Caco-2 (cell line): ENCODE results near the gene LYPD6. TPM values are rescaled to one million over a fixed set of nuclear protein-coding genes. Genes with fewer than 3 reads are reported as not detected.

ENCODE experiments used
- BruUV-seq: library from RNA; stranded (reverse); fragments of 400-500 nt; replicated peaks from 2 replicates; lab custom pipeline; 2021; lab: Mats Ljungman, UMichigan
- CTCF ChIA-PET: fragments of 300-600 bp; sonication (Branson Sonifier 250); formaldehyde crosslinking; loops from one replicate; lab custom pipeline; 2022; ENCODE audit warnings: antibody characterized with exemption; lab: Charles Lee
- POLR2A ChIA-PET: fragments of 300-600 bp; sonication (Branson Sonifier 250); formaldehyde crosslinking; loops from one replicate; lab custom pipeline; 2022; ENCODE audit warnings: antibody characterized with exemption; lab: Charles Lee
- DNase-seq, 2 experiments: peaks; one replicate each; pipeline versions ENCODE4 v3.0.0 to v3.0.0-alpha.2; 2020 to 2022
- H3K27me3 ChIP-seq: replicated peaks from 2 replicates; pipeline ENCODE4 v1.6.0; 2011; ENCODE audit warnings: low read length; ENCODE audit not compliant: control insufficient read depth, insufficient read depth
- H3K36me3 ChIP-seq: 2 replicates; pipeline ENCODE4 v1.5.1; 2011; ENCODE audit warnings: low read length; ENCODE audit not compliant: control insufficient read depth, insufficient read depth
- H3K4me1 ChIP-seq: fragments of 250-450 bp; sonication (Bioruptor Pico); 2 replicates; pipeline ENCODE4 v1.5.1; 2020; ENCODE audit warnings: mild to moderate bottlenecking
- H3K4me3 ChIP-seq: 2 replicates; pipeline ENCODE4 v1.5.1; 2011; ENCODE audit warnings: low read depth, mild to moderate bottlenecking, control low read depth, low read length
- H3K9me3 ChIP-seq: fragments of 250-450 bp; sonication (Bioruptor Pico); 2 replicates; pipeline ENCODE4 v1.5.1; 2020; ENCODE audit warnings: mild to moderate bottlenecking, moderate library complexity
- H3K27ac Mint-ChIP-seq: one replicate; pipeline ENCODE4 v1.8.0; 2022; ENCODE audit warnings: mixed read lengths; ENCODE audit not compliant: unreplicated experiment
- H3K27me3 Mint-ChIP-seq: one replicate; pipeline ENCODE4 v1.8.0; 2022; ENCODE audit warnings: mixed read lengths; ENCODE audit not compliant: insufficient read depth, unreplicated experiment
- H3K36me3 Mint-ChIP-seq: one replicate; pipeline ENCODE4 v1.8.0; 2022; ENCODE audit warnings: mild to moderate bottlenecking, mixed read lengths; ENCODE audit not compliant: insufficient read depth, unreplicated experiment
- H3K4me1 Mint-ChIP-seq: one replicate; pipeline ENCODE4 v1.8.0; 2022; ENCODE audit warnings: low read depth, mixed read lengths; ENCODE audit not compliant: unreplicated experiment
- H3K4me3 Mint-ChIP-seq: one replicate; pipeline ENCODE4 v1.8.0; 2022; ENCODE audit warnings: mild to moderate bottlenecking, moderate library complexity, mixed read lengths; ENCODE audit not compliant: unreplicated experiment
- H3K9me3 Mint-ChIP-seq: one replicate; pipeline ENCODE4 v1.8.0; 2022; ENCODE audit warnings: mixed read lengths; ENCODE audit not compliant: unreplicated experiment
- CTCF ChIP-seq, 2 experiments: fragments of 200-600 bp in 1 of 2; IDR thresholded peaks; 1 replicate in 1 of 2; 2 replicates in 1 of 2; pipeline versions ENCODE4 v1.5.1 to v1.8.0; 2011 to 2022; ENCODE audit warnings: antibody characterized with exemption in 1 of 2, control low read depth in 1 of 2, inconsistent platforms in 1 of 2, low read depth in 1 of 2, low read length in 1 of 2, mild to moderate bottlenecking in 1 of 2, moderate library complexity in 1 of 2; ENCODE audit not compliant: insufficient read depth in 1 of 2, severe bottlenecking in 1 of 2, unreplicated experiment in 1 of 2
- intact Hi-C: fragments of 100-400 bp; cut with micrococcal nuclease; formaldehyde crosslinking; loops from one replicate; pipeline ENCODE4 v1.10.0; 2022; ENCODE audit not compliant: unreplicated experiment
- total RNA-seq: library from RNA; stranded (reverse); gene quantifications from 2 replicates; pipeline ENCODE4 v1.2.3, GENCODE V29; 2022

Gene LYPD6
- total RNA-seq, 1 experiment from 2014 or later: 9.0 TPM

GRCh38 chr2:149507974-149508373 is 177.6 kb downstream of the LYPD6 start:
- Mint-ChIP-seq H3K27me3 (no peaks in the 10 kb centered on the region), H3K27ac (no peak overlapping the region), H3K4me1 (peaks cover 12% of the 10 kb centered on the region), H3K4me3 (no peak overlapping the region), H3K36me3 (no peaks in the 10 kb centered on the region), H3K9me3 (no peaks in the 10 kb centered on the region)
- Histone ChIP-seq H3K4me3 (no peak overlapping the region), H3K27me3 (no peaks in the 10 kb centered on the region), H3K36me3 (no peaks in the 10 kb centered on the region), H3K9me3 (no peaks in the 10 kb centered on the region), H3K4me1 (peaks cover 5% of the 10 kb centered on the region; the same call in 1 of the 2 replicates)
- ChIA-PET CTCF (interaction anchor here (0.6 kb wide), 1 partner anchor 53 kb away, joined by 3 read pairs; no protein-coding TSS in a partner anchor), POLR2A (no interaction called here)
- no peak for TF ChIP-seq CTCF (IDR thresholded peaks at IDR 0.05; ENCODE audit: insufficient read depth in 1 of 2, low read depth in 1 of 2, low read length in 1 of 2, severe bottlenecking in 1 of 2, unreplicated experiment in 1 of 2)
- DNase-seq: no peak
- no TSS peak for BruUV-seq
- intact Hi-C loops: loop anchor here (2.0 kb wide), 1 partner anchor 41 kb away; no protein-coding TSS in a partner anchor

DNA sequence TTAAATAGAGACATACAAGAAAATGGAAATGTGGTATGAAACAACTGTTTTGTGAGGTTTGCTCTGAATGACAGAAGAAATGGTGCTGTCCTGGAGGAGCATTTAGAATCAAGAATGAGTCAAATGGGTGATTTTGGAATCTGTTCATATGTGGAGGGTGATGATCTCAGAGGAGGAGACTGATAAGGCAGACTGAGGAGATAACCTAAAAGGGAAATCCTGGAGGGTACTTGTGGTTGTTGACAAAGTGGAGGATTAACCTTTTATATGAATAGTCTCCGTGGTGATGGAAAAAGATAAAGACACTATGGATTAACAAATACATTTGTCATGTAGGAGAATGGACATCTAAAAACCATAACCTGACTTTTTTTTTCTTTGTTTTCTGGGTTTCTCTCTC is 183.1 kb downstream of the LYPD6 start:
- intact Hi-C loops: no loop called here
- no peaks in the 10 kb centered on the region for H3K27me3 Mint-ChIP-seq
- H3K4me3 Mint-ChIP-seq: no peak overlapping the region
- H3K27ac Mint-ChIP-seq: no peak overlapping the region
- BruUV-seq: no TSS peak
- H3K36me3 Mint-ChIP-seq: no peaks in the 10 kb centered on the region
- no peak for TF ChIP-seq CTCF (IDR thresholded peaks at IDR 0.05; ENCODE audit: insufficient read depth in 1 of 2, low read depth in 1 of 2, low read length in 1 of 2, severe bottlenecking in 1 of 2, unreplicated experiment in 1 of 2)
- H3K9me3 ChIP-seq: 0 out of 2 replicates have a peak, but pooled peaks cover 4% of the 10 kb centered on the region
- CTCF ChIA-PET: no interaction called here
- POLR2A ChIA-PET: no interaction called here
- H3K9me3 Mint-ChIP-seq: peaks cover 17% of the 10 kb centered on the region
- DNase-seq: no peak
- peaks cover 15% of the 10 kb centered on the region for H3K4me1 Mint-ChIP-seq
- no peaks in the 10 kb centered on the region for H3K27me3 ChIP-seq
- no peak overlapping the region for H3K4me3 ChIP-seq
- no peaks in the 10 kb centered on the region for H3K36me3 ChIP-seq
- H3K4me1 ChIP-seq: peaks cover 5% of the 10 kb centered on the region; the same call in 1 of the 2 replicates
